ENCODE measurements around the gene MTMR2. TPM values are rescaled to one million over a fixed set of nuclear protein-coding genes. Genes with fewer than 3 reads are reported as not detected.

Gene MTMR2
- total and polyA plus RNA-seq, 10 donors: 5.7 to 32.7 (median 21.5) TPM

- Histone ChIP-seq H3K36me3 (peaks cover 0 to 7% (median 5%) of the 10 kb centered on the region in 6 donors), H3K9me3 (no peaks in the 10 kb centered on the region), H3K4me1 (peaks cover 7 to 62% (median 38%) of the 10 kb centered on the region in 6 donors), H3K4me3 (peak overlapping the region in 1 of 8 donors; percentile 94), H3K27me3 (replicated peaks in 1 of 7) (no peaks in the 10 kb centered on the region), H3K27ac (no peak overlapping the region)
- WGBS, 5 donors: 84 to 96% (median 93%) methylated on average over 8 of the region's 8 CpGs
- intact Hi-C loops (cut with DNase I; ENCODE audit: low total_unique reads): no loop called here
- no peak for DNase-seq
- TF ChIP-seq, protein P1, sequence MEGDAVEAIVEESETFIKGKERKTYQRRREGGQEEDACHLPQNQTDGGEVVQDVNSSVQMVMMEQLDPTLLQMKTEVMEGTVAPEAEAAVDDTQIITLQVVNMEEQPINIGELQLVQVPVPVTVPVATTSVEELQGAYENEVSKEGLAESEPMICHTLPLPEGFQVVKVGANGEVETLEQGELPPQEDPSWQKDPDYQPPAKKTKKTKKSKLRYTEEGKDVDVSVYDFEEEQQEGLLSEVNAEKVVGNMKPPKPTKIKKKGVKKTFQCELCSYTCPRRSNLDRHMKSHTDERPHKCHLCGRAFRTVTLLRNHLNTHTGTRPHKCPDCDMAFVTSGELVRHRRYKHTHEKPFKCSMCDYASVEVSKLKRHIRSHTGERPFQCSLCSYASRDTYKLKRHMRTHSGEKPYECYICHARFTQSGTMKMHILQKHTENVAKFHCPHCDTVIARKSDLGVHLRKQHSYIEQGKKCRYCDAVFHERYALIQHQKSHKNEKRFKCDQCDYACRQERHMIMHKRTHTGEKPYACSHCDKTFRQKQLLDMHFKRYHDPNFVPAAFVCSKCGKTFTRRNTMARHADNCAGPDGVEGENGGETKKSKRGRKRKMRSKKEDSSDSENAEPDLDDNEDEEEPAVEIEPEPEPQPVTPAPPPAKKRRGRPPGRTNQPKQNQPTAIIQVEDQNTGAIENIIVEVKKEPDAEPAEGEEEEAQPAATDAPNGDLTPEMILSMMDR (IDR thresholded peaks at IDR 0.05 in 8 of 11, conservative IDR thresholded peaks at IDR 0.05 in 3 of 11): no peak
- TF ChIP-seq POLR2AphosphoS5 (IDR thresholded peaks at IDR 0.05) (no peak), POLR2A (IDR thresholded peaks at IDR 0.05) (no peak)
Observed at GRCh38 chr11:95792200-95792599, 131.7 kb downstream of the MTMR2 start.

GRCh38 chr11:95791709-95792033 is 132.2 kb downstream of the MTMR2 start:
- H3K27me3 ChIP-seq (replicated peaks in 1 of 7): no peaks in the 10 kb centered on the region
- TF ChIP-seq, protein P1 (IDR thresholded peaks at IDR 0.05 in 8 of 11, conservative IDR thresholded peaks at IDR 0.05 in 3 of 11): no peak
- TF ChIP-seq POLR2AphosphoS5 (IDR thresholded peaks at IDR 0.05): no peak
- no peak for TF ChIP-seq POLR2A (IDR thresholded peaks at IDR 0.05)
- intact Hi-C loops (cut with DNase I; ENCODE audit: low total_unique reads): no loop called here
- no peaks in the 10 kb centered on the region for H3K9me3 ChIP-seq
- peaks cover 7 to 67% (median 39%) of the 10 kb centered on the region in 6 donors for H3K4me1 ChIP-seq
- no peak for DNase-seq
- H3K36me3 ChIP-seq: peaks cover 0 to 13% (median 9%) of the 10 kb centered on the region in 6 donors
- H3K4me3 ChIP-seq: peak overlapping the region in 7 of 8 donors; percentile 68 to 94 (median 87)
- 54 to 65% (median 55%) methylated on average over 8 of the region's 8 CpGs for WGBS, 5 donors
- peak overlapping the region in 6 of 8 donors; percentile 97 to 100 (median 100) for H3K27ac ChIP-seq

GRCh38 chr11:95790933-95791708 is 132.8 kb downstream of the MTMR2 start:
- Histone ChIP-seq H3K4me1 (peaks cover 7 to 73% (median 39%) of the 10 kb centered on the region in 6 donors), H3K36me3 (peaks cover 0 to 18% (median 11%) of the 10 kb centered on the region in 6 donors), H3K27me3 (replicated peaks in 1 of 7) (no peaks in the 10 kb centered on the region), H3K27ac (peak overlapping the region; percentile 97 to 100 (median 99)), H3K4me3 (peak overlapping the region; percentile 68 to 94 (median 85)), H3K9me3 (no peaks in the 10 kb centered on the region)
- intact Hi-C loops (cut with DNase I; ENCODE audit: low total_unique reads): no loop called here
- 3 to 6% (median 4%) methylated on average over 26 to 29 of the region's 29 CpGs for WGBS, 5 donors
- DNase-seq: no peak
- TF ChIP-seq, protein P1 (IDR thresholded peaks at IDR 0.05 in 8 of 11, conservative IDR thresholded peaks at IDR 0.05 in 3 of 11): no peak
- TF ChIP-seq POLR2AphosphoS5 (IDR thresholded peaks at IDR 0.05) (no peak), POLR2A (IDR thresholded peaks at IDR 0.05) (no peak)
